SKM-1 (cell line): ENCODE measurements around the gene CERK.

Experiments
- DNase-seq: peaks from one replicate; lab custom pipeline; 2025; ENCODE audit not compliant: unreplicated experiment; lab: John Stamatoyannopoulos, UW

The CERK gene

GRCh38 chr22:46732513-46732912 lies 5.5 kb downstream of the CERK start:
- no peak for DNase-seq

GRCh38 chr22:46732041-46732379 lies 6.0 kb downstream of the CERK start:
- DNase-seq = no peak

GRCh38 chr22:46731246-46732040 lies 6.6 kb downstream of the CERK start:
- no peak for DNase-seq

GRCh38 chr22:46730568-46731245 lies 7.3 kb downstream of the CERK start:
- DNase-seq = no peak

GRCh38 chr22:46728470-46728869 lies 9.6 kb downstream of the CERK start:
- DNase-seq = no peak

GRCh38 chr22:46727813-46728364 lies 10.2 kb downstream of the CERK start:
- DNase-seq = no peak

- DNase-seq = no peak
Observed at GRCh38 chr22:46726986-46727317, 11.1 kb downstream of the CERK start.

- no peak for DNase-seq
Observed at GRCh38 chr22:46726066-46726985, 11.7 kb downstream of the CERK start.

- DNase-seq = no peak
Observed at GRCh38 chr22:46725096-46725495, 13.0 kb downstream of the CERK start.

- no peak for DNase-seq
Observed at GRCh38 chr22:46723882-46724281, 14.2 kb downstream of the CERK start.

- no peak for DNase-seq
Observed at GRCh38 chr22:46721501-46722085, 16.5 kb downstream of the CERK start.

GRCh38 chr22:46719921-46720320 lies 18.1 kb downstream of the CERK start:
- no peak for DNase-seq

- no peak for DNase-seq
Observed at GRCh38 chr22:46714550-46714949, 23.5 kb downstream of the CERK start.

GRCh38 chr22:46712288-46712687 lies 25.8 kb downstream of the CERK start:
- no peak for DNase-seq

- DNase-seq = no peak
Observed at GRCh38 chr22:46710806-46711205, 27.2 kb downstream of the CERK start.

- no peak for DNase-seq
Observed at GRCh38 chr22:46708766-46709330, 29.2 kb downstream of the CERK start.

- no peak for DNase-seq
Observed at GRCh38 chr22:46707827-46708570, 30.1 kb downstream of the CERK start.

- DNase-seq = no peak
Observed at GRCh38 chr22:46707305-46707704, 30.7 kb downstream of the CERK start.

GRCh38 chr22:46706060-46706459 lies 32.0 kb downstream of the CERK start:
- no peak for DNase-seq

GRCh38 chr22:46703996-46704370 lies 34.1 kb downstream of the CERK start:
- no peak for DNase-seq
